Coronary artery (tissue), 2 donors: ENCODE measurements around the gene TOM1L2.

Experiments
- DNase-seq: peaks from one replicate; pipeline ENCODE4 v3.0.0-alpha.2; 2017; ENCODE audit warnings: low spot score
- H3K27ac ChIP-seq, 2 donors: fragments of 200-600 bp; sonication (generic); one replicate each; pipeline ENCODE4 v1.5.1; 2016 to 2019
- H3K4me3 ChIP-seq: fragments of 200-600 bp; sonication (generic); 2 replicates; pipeline ENCODE4 v1.5.1; 2016; ENCODE audit warnings: mild to moderate bottlenecking, moderate library complexity
- CTCF ChIP-seq: fragments of 200-600 bp; sonication (generic); IDR thresholded peaks from one replicate; pipeline ENCODE4 v1.5.1; 2019; ENCODE audit warnings: antibody characterized with exemption

TOM1L2 gene

GRCh38 chr17:17806611-17807274 is 165.5 kb downstream of the TOM1L2 start:
- H3K27ac ChIP-seq: no peak overlapping the region
- no peak for DNase-seq
- no peak overlapping the region for H3K4me3 ChIP-seq
- no peak for TF ChIP-seq CTCF

- TF ChIP-seq CTCF: no peak
- DNase-seq: no peak
- H3K4me3 ChIP-seq: no peak overlapping the region
- no peak overlapping the region for H3K27ac ChIP-seq
These were observed 166.2 kb downstream of the TOM1L2 start for GRCh38 chr17:17806035-17806434.

- Histone ChIP-seq H3K27ac (no peak overlapping the region), H3K4me3 (no peak overlapping the region)
- no peak for TF ChIP-seq CTCF
- no peak for DNase-seq
These were observed 166.6 kb downstream of the TOM1L2 start for GRCh38 chr17:17805575-17805974.

GRCh38 chr17:17804007-17804406 is 168.2 kb downstream of the TOM1L2 start:
- no peak for DNase-seq

GRCh38 chr17:17801800-17802481 is 170.3 kb downstream of the TOM1L2 start:
- TF ChIP-seq CTCF: no peak
- Histone ChIP-seq H3K4me3 (no peak overlapping the region), H3K27ac (no peak overlapping the region)
- DNase-seq: no peak

More at GRCh38 chr17:17804007-17804406, 168.2 kb downstream of the TOM1L2 start:
- H3K27ac ChIP-seq: no peak overlapping the region
- TF ChIP-seq CTCF: no peak
- H3K4me3 ChIP-seq: no peak overlapping the region

- no peak for DNase-seq
- H3K27ac ChIP-seq: no peak overlapping the region
These were observed 171.6 kb downstream of the TOM1L2 start for GRCh38 chr17:17800504-17801021.

More at GRCh38 chr17:17800504-17801021, 171.6 kb downstream of the TOM1L2 start:
- H3K4me3 ChIP-seq: no peak overlapping the region
- no peak for TF ChIP-seq CTCF
